HG03097 (cell line): ENCODE measurements around the gene RPLP2.
A peak's percentile ranks its signal among the peaks of the same experiment; 100 is the strongest.

Experiments
- ATAC-seq: cut with Tn5 transposase; IDR thresholded peaks from one replicate; pipeline ENCODE4 v1.9.1; 2021; ENCODE audit not compliant: unreplicated experiment, low FRiP score

RPLP2 gene

DNA sequence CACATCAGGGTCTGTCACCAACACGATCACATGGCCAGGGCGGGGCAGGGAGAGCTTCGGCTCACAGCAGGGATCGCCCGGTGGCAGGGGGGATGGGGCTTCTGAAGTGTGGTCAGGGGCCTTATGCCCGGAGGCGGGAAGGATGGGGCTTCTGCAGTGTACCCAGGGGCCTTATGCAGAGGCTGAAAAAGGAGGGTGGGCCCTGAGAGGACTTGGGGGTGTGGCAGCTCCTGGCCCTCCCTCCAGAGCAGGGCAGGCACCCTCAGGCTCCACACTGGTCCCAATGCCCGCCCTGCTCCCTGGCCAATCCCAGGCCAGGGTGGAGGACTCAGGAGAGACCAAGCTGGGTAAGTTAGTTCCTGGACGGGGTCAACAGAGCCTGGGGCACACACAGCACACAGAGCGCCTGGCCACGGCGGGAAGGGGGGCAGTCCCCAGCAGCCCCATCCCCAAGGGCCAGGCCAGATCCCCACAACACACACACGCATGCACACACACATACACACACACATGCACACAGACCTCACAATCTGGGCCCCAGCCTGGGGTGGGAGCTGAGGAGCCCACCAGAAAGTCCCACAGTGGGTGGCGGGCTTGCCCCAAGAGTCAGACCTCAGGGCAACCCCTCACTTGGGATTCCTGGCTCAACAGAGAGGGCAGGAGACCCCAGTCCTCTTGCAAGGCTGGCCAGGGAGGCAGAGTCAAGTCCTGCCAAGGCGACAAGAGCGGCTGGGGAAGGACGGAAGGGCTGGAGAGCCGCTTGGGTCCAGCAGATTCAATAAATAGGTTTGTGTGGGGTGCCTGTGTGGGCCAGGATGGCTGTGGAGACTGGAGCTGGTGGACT lies 18.8 kb upstream of the RPLP2 start:
- ATAC-seq: no peak

GRCh38 chr11:791658-792534 lies 17.9 kb upstream of the RPLP2 start:
- no peak for ATAC-seq

GRCh38 chr11:792535-792821 lies 17.3 kb upstream of the RPLP2 start:
- no peak for ATAC-seq

DNA sequence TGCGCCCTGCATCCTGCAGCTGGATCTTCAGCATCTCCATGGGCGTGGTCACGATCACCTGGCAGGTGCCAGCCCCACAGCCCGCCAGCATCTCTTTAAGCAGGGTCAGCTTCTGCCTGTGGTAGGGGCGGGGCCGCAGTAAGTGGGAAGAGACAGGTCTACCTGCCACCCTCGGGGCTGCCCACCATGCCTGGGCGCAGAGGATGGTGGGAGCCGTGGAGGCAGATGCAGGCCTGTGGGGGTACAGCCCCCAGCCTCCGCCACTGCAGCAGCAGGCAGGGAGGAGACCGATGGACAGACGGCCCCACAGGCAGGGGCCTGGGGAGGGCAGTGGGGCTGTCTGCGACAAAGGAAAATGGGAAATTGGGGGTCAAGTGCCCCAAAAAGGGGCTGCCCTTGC lies 16.9 kb upstream of the RPLP2 start:
- no peak for ATAC-seq

GRCh38 chr11:793556-793955 lies 16.2 kb upstream of the RPLP2 start:
- ATAC-seq: no peak

DNA sequence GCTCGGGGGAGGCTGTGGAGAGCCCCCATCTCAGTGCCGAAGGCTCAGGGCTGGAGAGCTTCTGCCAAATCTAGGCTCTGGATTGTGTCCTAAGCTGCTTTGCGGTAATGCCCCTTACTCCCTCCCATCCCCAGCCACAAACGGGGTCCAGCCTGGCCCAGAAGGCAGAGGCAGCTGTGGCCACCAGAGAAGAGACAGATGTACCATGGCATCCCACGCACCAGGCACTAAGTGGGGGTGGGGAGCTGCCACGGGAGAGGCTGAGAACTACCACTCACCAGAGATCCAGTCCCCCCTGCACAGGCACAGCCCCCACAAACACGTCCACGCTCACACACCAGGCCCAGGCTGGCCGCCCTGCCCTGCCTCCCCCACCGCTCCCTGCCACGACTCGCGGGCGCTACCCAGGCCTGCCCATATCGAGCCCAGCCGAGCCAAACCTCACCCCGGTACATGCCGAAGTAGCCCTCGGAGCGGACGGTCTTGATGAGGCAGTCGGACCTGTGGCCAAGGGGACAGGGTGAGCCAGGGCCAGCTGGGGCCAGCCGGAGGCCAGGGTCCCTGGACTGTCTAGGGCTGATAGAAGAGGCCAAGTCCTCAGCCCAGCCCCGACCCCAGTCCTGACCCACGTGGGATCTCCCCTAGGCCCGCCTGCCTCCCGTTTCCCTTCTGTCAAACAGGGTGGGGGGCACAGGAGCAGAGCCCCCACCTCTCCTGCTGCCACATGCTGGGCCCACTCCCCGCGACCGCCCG lies 15.6 kb upstream of the RPLP2 start:
- no peak for ATAC-seq

GRCh38 chr11:794766-795633 lies 14.8 kb upstream of the RPLP2 start:
- no peak for ATAC-seq

GRCh38 chr11:795634-796564 lies 13.9 kb upstream of the RPLP2 start:
- no peak for ATAC-seq

DNA sequence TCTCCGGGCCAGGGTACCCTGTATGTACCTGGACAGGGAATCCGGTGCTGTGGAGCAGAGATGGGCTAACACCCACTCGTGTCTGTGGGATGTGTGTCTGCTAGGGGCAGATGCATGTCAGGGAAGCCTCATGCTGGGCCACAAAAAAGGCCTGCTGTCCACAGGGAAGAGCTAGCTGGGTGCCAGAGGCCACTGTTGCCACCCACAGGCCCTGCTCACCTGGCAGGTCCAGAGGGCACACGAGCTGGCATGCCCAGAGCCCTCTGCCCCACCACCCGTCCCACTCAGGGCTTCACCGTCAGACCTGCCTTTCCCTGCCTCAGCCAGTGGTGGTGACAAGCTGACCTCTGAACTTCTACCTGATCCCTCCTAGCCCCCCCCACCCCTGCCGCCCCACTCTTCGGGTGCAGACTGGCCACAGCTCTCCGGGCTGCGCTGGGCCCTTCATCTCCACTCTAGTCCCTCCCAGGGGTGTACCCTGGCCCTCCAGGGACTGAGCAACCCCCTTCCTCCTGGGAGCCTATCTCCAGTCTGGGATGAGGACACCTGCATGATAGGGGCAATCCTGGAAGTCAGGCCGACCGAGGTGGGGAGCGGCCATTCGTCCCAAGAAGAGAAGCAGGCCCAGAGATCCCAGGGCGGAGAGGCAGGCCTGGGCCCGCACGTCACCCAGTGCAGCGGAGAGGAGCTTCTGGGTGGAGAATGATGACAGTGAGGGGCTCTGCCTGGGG lies 13.0 kb upstream of the RPLP2 start:
- no peak for ATAC-seq

GRCh38 chr11:797296-798092 lies 12.3 kb upstream of the RPLP2 start:
- peak; percentile 27 for ATAC-seq

GRCh38 chr11:798093-798713 lies 11.6 kb upstream of the RPLP2 start, which contains the start of gene SLC25A22:
TSS of gene SLC25A22 (minus strand) at chr11:798281. CDS start at chr11:795006, 3,275 bp downstream.
- ATAC-seq: peak; percentile 53

DNA sequence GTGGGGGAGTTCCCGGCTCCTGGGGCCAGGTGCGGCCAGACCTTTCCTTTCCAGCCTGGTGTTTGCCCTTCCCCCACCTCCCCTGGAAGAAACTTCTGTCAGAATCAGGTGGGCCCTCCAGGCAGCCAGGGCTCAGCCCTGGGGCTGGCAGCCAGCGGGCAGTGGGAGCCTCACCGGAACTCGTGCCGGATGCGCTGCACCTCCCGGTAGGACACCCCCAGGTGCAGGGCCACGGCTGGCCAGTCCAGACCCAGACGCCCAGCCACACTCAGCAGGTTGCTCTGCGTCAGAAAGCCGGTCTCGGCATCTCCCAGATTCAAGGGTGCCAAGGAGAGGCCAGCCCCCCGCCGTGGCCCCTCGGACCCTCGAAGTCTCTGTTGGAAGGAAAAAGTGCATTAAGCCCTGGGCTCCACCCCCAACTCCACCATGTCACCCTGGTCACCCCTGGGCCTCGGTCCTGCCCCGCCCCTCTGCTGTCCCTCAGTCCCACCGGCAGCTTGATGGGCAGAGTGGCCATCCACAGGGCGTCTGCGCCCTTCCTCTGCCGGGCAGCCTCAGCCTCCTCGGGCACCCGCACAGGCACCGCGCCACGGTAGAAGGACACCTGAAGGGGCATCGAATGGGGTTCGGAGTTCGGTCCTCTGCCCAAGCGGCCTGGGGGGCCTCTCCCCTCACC lies 10.0 kb upstream of the RPLP2 start:
- ATAC-seq: no peak

- no peak for ATAC-seq
Observed at GRCh38 chr11:800473-800872, 9.3 kb upstream of the RPLP2 start.

DNA sequence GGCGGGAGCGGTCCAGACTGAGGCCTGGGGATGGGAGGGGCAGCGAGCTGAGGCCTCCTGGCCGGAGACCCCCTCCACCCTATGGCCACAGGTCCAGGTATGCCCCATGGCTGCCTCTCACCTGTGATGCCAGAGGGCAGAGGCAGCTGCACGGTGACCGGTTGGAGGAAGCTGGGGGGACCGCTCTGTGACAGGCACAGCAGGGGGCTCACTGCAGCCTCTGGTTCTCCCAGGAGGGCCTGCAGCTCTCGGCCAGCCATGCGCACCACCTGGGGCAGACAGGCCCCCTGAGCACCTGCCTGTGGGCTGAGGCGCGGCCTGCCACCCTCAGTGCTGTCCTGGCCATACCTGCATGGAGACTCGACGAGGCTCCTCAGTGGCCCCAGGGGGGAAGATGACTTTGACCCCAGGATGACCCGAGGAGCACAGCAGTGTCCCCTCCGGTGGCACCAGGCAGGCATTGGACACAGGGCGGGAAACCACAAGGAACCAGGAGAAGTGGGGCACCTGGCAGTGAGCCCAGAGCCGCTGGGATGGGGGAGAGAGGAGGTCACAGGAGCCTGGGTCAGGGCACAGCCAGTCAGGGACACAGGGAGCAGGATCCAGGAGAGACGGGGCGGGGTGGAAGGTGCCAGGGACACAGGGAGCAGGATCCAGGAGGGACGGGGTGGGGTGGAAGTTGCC lies 8.5 kb upstream of the RPLP2 start:
- ATAC-seq: no peak

DNA sequence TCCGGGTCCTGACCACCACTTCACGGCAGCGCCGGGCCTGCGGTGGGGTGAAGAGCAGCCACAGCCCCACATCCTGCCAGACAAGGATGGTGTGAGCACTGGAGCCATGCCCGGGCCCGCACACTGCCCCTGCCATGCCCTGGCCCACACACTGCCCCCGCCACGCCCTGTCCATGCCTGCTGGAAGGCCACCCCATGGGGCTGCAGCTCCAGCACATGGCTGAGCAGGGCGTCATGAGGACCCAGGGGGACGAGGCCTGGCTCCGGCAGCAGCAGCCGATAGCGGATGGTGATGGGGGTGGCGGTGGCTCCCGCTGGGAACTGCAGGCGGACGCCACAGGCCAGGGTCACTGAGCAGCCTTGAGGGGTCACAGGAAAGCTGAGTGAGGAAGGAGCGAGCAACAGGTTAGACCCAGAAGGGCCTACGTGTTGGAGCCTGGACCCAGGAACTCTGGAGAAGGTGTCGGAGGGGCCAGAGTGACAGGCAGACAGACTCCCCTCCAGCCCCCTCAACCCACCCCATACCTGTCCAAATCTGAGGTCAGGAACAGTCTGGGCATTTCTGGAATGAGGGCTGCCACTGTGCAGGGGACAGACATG lies 7.6 kb upstream of the RPLP2 start:
- no peak for ATAC-seq
